Stimulated activated CD8-positive, alpha-beta memory T cell treated with anti-CD3 and anti-CD28 coated beads, Interleukin-4, amount 100 ng/mL, for 24 hours (primary cell): ENCODE results near the gene PTCSC3.
"Not testable (repeated sequence)": the region's sequence is repeated elsewhere in the genome, so short reads cannot be mapped to it uniquely, and the experiment has no call there.

ENCODE experiments used
- DNase-seq: peaks from one replicate; pipeline ENCODE4 v3.0.0-alpha.2; 2020; ENCODE audit warnings: low read depth

The PTCSC3 gene

GRCh38 chr14:36173161-36173560 lies 3.4 kb downstream of the PTCSC3 start:
- DNase-seq, result no peak

- no peak for DNase-seq
Observed at GRCh38 chr14:36171607-36172006, 4.9 kb downstream of the PTCSC3 start.

DNA sequence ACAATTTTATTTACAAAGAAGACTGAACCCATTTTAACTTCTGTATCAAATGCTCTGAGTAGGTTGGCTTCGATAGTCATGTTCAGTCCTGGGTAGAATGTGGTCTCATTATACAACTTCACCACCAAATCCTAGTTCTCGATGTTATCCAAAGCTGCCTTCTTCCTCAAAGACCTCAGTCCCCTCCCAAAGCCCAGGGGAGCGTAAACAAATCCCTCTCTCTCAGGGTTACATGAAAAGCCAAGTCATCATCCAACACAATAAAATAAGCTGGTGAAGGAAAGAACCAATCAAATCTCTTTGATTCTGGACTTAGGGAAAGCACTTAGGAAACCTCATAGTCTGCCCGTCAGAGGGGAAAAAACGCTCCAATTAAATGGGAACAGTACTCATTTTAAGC lies 9.1 kb downstream of the PTCSC3 start:
- DNase-seq, result no peak

- no peak for DNase-seq
Observed at GRCh38 chr14:36163451-36163850, 13.1 kb downstream of the PTCSC3 start.

GRCh38 chr14:36162267-36162666 lies 14.3 kb downstream of the PTCSC3 start:
- no peak for DNase-seq

DNA sequence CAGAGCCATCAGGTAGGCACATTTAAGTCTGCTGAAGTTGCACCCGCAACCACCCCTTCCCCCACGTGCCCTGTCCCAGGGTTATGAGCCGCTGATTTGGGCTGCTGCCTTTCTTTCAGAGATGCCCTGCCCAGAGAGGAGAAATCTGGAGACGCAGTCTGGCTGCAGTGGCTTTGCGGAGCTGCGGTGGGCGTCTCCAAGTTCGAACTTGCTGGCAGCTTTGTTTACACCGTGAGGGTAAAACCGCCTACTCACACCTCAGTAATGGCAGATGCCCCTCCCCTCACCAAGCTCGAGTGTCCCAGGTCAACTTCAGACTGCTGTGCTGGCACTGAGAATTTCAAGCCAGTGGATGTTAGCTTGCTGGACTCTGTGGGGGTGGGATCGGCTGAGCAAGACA lies 14.7 kb downstream of the PTCSC3 start:
- DNase-seq, result no peak

GRCh38 chr14:36151335-36151734 lies 25.2 kb downstream of the PTCSC3 start:
- DNase-seq, result no peak

- no peak for DNase-seq
Observed at GRCh38 chr14:36134038-36134437, 42.5 kb downstream of the PTCSC3 start.

DNA sequence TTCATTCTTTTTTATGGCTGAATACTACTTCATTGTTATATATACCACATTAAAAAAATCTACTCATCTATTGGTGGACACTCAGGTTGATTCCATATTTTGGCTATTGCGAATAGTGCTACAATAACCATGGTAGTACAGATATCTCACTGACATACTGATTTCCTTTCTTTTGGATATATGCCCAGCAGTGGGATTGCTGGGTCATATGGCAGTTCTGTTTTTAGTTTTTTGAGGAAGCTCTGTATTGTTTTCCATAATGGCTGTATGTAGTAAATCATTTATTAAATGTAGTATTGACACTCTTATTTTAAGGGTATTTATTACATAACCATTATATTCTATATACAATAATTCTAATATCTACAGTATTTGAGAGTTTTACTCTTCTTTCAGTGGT lies 43.7 kb downstream of the PTCSC3 start:
- no peak for DNase-seq

DNA sequence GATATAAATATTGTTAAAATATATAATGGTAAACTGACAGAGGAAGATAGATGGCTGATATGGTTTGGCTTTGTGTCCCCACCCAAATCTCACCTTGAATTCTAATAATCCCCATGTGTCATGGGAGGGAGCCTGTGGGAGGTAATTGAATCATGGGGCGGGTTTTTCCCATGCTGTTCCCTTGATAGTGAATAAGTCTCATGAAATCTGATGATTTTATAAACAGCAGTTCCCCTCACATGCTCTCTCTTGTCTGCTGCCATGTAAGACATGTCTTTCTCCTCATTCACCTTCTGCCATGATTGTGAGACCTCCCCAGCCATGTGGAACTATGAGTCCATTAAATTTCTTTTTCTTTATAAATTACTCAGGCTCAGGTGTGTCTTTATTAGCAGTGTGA lies 46.3 kb downstream of the PTCSC3 start:
- DNase-seq, result no peak

- DNase-seq, result no peak
Observed at GRCh38 chr14:36129181-36129580, 47.3 kb downstream of the PTCSC3 start.

DNA sequence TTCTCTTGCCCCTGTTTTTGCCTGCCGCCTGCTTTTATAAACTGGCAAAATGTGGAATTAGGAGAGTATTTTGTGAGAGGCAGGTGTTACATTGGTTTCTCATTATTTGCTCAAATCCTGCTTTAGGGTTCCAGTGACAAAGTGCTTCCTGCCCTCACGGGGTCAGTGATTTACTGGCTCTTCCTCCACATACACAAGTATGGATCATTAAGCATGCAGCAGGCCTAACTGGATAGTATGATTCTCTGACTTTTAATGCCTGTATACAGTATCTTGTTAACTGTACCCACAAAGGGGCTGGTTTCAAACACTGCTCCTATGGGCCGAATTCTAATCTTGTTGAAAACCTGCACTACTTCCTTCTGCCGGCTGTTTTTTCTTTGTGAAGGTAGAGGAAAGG lies 63.2 kb downstream of the PTCSC3 start:
- DNase-seq, result no peak

DNA sequence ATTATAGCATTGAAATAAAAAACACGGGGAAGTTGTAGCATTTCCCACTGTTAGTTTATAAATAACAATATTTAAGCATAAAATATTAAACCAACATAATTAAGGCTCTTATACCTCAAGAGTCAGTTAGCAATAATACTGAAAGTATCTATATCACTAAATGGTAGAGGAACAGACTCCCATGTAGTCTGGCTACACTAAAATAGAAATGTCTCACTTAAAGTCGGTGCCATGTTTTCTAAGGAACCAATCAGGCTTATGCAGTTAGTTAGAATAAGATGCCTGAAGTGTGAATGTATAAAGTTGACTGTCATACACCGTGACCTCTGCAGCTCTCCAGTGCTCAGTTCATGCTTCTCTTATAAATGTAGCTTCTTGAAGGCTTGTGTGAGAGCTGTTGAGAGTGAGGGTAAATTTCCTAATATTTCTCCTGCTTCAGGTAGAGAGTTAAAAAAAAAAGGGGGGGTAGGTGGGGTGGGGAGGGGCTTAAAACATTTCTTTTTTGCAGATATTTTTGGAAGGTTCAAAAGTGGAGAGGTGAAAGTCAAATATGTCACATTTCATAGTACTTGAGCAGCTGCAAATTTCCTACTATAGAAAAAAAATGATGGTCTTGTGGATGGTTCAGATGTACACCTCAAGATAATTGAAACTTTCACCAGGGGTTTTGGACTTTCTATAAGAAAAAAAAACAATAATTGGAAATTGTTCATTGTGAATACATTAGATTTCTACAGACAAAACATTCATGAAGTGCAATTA lies 64.5 kb downstream of the PTCSC3 start:
- no peak for DNase-seq

DNA sequence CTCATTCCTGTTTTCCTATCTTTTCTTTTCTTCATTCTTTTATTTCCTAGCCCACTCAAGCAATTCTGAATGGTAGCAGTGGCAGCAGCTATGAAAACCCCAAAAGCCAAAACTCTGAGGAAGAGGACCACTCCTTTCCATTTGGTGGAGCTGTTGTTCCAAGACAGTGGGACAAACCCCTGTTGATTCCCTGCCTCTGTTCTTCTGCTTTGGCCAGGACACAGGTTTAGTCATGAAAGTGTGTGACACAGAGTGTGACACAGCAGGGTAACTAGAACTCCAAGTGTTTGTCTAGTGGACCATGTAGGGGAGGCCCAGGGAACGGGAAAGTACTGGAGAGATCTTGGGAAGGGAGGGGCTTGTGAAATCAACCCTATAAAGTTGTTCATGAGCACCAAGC lies 71.1 kb downstream of the PTCSC3 start:
- DNase-seq, result no peak

- not testable (repeated sequence) for DNase-seq
Observed at GRCh38 chr14:36104258-36104657, 72.3 kb downstream of the PTCSC3 start.

GRCh38 chr14:36099619-36100018 lies 76.9 kb downstream of the PTCSC3 start:
- DNase-seq, result no peak

DNA sequence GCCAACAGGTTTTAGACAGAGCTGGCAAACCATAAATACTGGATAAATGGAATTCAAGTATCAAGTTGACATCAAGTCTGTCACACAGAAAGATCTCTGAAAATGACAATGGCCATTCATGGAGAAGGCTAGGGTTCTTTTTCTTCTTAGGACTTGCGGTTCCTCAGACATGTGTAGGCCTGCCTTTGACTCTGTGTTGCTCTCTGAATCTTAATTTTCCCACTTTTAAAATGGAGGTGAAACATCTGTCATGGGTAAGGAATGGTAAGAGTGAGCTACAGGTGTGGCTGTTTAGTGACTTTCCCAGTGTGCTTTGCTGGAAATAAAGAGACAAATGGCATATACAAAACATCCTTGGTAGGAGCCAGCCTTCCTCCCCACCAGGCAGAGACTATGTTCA lies 79.2 kb downstream of the PTCSC3 start:
- DNase-seq, result no peak

- DNase-seq, result no peak
Observed at GRCh38 chr14:36096090-36096489, 80.4 kb downstream of the PTCSC3 start.

GRCh38 chr14:36094963-36095362 lies 81.6 kb downstream of the PTCSC3 start:
- no peak for DNase-seq

DNA sequence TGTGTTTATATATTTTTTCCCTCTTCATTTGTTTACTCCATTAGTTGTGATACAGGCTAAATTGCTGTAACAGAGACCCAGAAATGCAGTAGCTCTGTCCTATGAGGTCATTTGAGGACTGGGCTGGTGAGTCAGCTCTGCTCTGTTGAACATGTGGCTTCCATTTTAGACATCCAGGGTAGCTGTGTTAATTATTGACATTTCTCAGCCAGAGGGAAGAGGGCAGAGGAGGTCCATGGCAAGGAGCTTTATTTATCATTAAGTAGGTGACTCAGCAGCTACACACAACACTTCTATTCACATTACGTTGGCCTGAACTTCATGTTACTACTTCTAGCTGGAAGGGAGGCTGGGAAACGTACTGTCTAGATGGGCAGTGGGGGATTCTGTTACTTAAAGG lies 85.4 kb downstream of the PTCSC3 start:
- no peak for DNase-seq

DNA sequence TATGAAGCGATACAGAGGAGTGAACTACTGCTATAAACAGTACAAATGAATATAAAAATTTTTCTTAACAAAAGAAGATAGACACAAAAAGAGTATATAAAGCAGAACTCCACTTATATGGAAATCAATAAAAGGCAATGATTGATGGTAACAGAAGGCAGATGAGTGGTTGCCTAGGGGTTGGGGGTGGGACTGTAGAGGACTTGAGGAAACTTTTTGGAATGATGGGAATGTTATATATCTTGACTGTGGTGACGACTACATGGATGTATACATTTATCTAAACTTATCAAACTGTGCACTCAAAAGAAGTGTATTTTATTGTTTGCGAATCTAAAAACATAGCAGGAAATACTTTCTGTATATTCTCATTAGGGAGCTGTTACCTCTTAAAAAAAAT lies 89.1 kb downstream of the PTCSC3 start:
- no peak for DNase-seq

GRCh38 chr14:36086629-36087395 lies 89.7 kb downstream of the PTCSC3 start:
- no peak for DNase-seq

DNA sequence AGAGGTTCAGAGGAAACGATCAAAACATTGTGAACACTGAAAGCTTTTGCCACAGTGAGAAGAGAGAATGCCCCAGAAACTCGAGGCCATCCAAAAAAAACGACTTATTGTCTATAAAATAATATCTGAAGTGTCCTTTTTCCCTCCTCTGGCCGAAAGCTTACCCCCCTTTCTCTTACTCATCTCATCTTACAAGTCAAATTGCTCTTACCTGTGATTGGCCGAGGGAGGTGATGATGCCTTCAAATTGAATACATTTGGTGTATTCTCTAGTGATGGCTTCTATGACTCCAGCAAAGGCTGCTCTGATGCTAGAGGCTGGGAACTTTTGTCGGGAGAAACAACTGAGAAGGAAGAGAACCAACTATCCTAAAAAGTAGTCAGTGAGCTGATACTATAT lies 90.7 kb downstream of the PTCSC3 start:
- DNase-seq, result no peak
